DND-41 (cell line): ENCODE results near the gene KHSRP.

Source experiments
- CTCF ChIP-seq: IDR thresholded peaks from 2 replicates; pipeline ENCODE4 v1.5.1; 2012; ENCODE audit warnings: borderline replicate concordance, low read length, moderate library complexity, mild to moderate bottlenecking; ENCODE audit not compliant: poor library complexity, severe bottlenecking; ENCODE audit errors: extremely low read depth
- EZH2 ChIP-seq: IDR thresholded peaks from 3 replicates; pipeline ENCODE4 v1.6.1; 2012; ENCODE audit warnings: borderline replicate concordance, low read depth, mild to moderate bottlenecking, moderate library complexity, low read length, inconsistent platforms; ENCODE audit not compliant: severe bottlenecking

- TF ChIP-seq EZH2 = no peak
- TF ChIP-seq CTCF = no peak
Observed at GRCh38 chr19:6429419-6430221, 5.0 kb upstream of the KHSRP start.
